Cortex of kidney (tissue), 1 donor: ENCODE measurements around the gene DHRS1.
"Not testable (repeated sequence)": the region's sequence is repeated elsewhere in the genome, so short reads cannot be mapped to it uniquely, and the experiment has no call there.

Experiments
- DNase-seq: peaks from one replicate; lab custom pipeline; 2025; lab: John Stamatoyannopoulos, UW

The DHRS1 gene

DNA sequence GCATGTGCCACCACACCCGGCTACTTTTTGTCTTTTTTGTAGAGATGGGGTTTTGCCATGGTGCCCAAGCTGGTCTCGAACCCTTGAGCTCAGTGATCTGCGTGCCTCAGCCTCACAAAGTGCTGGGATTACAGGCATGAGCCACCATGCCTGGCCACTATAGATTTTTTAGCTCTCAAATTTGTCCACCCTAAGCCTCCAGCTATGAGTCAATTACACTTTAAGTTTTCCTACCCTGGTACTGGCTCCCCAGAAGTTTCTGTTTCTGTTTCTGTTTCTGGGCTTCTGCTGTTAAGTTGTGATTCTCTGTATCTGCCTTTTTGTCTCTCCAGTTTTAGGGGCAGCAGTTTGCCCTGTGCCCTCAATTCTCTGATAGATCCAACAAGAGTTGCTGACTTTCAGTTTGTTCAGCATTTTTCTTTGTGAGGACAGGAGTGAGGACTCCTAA lies 52.8 kb downstream of the DHRS1 start:
- DNase-seq = no peak

DNA sequence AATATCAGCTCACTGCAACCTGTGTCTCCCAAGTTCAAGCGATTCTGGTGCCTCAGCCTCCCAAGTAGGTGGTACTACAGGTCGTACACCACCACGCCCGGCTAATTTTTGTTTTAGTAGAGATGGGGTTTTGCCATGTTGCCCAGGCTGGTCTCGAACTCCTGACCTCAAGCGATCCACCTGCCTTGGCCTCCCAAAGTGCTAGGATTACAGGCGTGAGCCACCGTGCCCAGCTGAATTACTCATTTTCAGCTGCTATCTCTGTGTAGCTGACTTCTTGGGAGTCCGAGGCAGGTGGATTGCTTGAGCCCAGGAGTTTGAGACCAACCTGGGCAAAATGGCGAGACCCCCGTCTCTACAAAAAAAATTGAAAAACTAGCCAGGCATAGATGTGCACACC lies 54.2 kb downstream of the DHRS1 start:
- DNase-seq = not testable (repeated sequence)

DNA sequence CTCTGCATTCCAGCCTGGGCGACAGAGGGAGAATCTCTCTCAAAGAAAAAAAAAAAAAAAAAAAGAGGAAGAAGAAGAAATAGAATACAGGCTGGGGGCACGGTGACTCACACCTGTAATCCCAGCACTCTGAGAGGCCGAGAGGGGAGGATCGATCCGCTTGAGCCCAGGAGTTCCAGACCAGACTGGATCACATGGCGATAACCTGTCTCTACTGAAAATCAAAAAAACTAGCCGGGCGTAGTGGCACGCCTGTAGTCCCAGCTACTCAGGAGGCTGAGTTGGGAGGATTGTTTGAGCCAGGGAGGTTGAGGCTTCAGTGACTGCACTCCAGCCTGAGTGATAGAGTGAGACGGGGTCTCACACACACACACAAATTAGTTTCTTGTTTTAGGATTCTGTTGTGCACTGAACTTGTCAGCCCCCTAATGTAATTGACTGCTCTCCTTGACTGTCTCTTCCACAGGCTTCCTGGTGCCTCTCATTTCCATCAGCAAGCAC lies 56.2 kb downstream of the DHRS1 start:
- no peak for DNase-seq

DNA sequence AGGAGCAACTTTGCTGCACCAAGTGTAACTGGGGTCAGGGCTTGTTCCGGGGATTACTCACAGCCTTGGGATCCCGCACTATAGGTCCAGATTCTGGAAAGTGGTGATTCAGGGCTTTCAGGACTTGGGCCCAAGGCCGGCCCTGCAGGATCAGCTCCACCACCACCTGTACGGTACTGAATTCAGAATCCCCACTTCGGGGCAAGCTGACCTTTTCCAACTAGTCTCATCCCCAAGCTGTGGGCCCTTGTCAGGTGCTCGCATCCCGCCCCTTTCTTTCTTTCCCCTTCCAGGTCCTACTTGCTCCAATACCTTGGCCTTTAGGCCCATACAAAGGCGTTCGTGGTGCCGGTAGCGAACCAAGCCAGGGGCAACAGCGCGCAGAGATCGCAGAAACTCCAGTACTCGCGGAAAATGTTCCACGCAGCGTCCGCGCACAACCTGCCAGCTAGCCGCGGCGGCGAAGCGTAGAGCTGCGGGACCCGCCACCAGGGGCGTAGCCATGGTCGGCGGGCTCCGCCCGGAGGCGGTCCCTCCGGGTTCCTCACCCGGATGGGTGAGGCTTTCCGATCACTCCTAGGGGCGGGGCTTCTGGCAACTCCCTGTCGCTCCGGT lies 57.6 kb downstream of the DHRS1 start:
- DNase-seq = no peak
